ENCODE results near the gene IPMK. TPM values are rescaled to one million over a fixed set of nuclear protein-coding genes. Genes with fewer than 3 reads are reported as not detected.

Gene IPMK
- total and polyA plus RNA-seq, 2 donors (not counting 3 experiments of a cell fraction or from before 2014, with no cell fraction given), result 1.4 to 8.1 TPM

- Histone ChIP-seq H3K9me1 (replicated peaks; ENCODE audit: control insufficient read depth, extremely low read depth, insufficient read depth, low read length) (no peaks in the 10 kb centered on the region), H3K4me2 (ENCODE audit: insufficient read depth, low read length) (peak overlapping the region; percentile 88), H3K4me3 (replicated peaks in 1 of 3; ENCODE audit: insufficient read depth in 1 of 3, low read depth in 1 of 3, low read length in 3 of 3) (peak overlapping the region; percentile 47 to 82 (median 82)), H4K20me1 (replicated peaks; ENCODE audit: control insufficient read depth, extremely low read depth, insufficient read depth, low read length) (peaks cover 2% of the 10 kb centered on the region), H2AFZ (ENCODE audit: low read depth, low read length) (no peak overlapping the region), H3K79me2 (ENCODE audit: control insufficient read depth, insufficient read depth, low read length) (peaks cover 56% of the 10 kb centered on the region), H3K4me1 (ENCODE audit: control insufficient read depth, extremely low read depth, insufficient read depth, low read length) (peaks cover 37% of the 10 kb centered on the region), H3K9ac (replicated peaks; ENCODE audit: extremely low read depth, insufficient read depth, low read length) (peak overlapping the region; percentile 64), H3K36me3 (ENCODE audit: control insufficient read depth in 2 of 2, extremely low read depth in 1 of 2, insufficient read depth in 2 of 2, low read length in 2 of 2) (no peaks in the 10 kb centered on the region), H3K27ac (ENCODE audit: insufficient read depth, low read depth, low read length) (peak overlapping the region; percentile 58), H3K27me3 (ENCODE audit: control insufficient read depth in 2 of 2, insufficient read depth in 2 of 2, low read length in 2 of 2) (no peaks in the 10 kb centered on the region), H3K9me3 (replicated peaks; ENCODE audit: control insufficient read depth, insufficient read depth, low read length) (no peaks in the 10 kb centered on the region)
- ChIA-PET CTCF (interaction anchor here (0.8 to 1.1 kb wide), 4 partner anchors 14 to 89 kb away, joined by 3 to 13 read pairs (median 6); no protein-coding TSS in a partner anchor), POLR2A (no interaction called here)
- FAIRE-seq (peak; percentile 33), DNase-seq (ENCODE audit: low read depth, low spot score) (peak; percentile 56)
- BruUV-seq (replicated peaks), result no TSS peak
- intact Hi-C loops (cut with micrococcal nuclease) (no loop called here), dilution Hi-C loops (cut with MboI; ENCODE audit: extremely low pct_ligation_motif_present, low sequenced_read_pairs) (no loop called here)
- TF ChIP-seq EZH2 (IDR thresholded peaks at IDR 0.05; ENCODE audit: borderline replicate concordance, low read depth, low read length, severe bottlenecking) (no peak), JUN (IDR thresholded peaks at IDR 0.05; ENCODE audit: borderline replicate concordance, insufficient read depth, insufficient read length, low read depth) (no peak), POLR2A (IDR thresholded peaks at IDR 0.05; ENCODE audit: low read depth, low read length) (no peak), GATA2 (IDR thresholded peaks at IDR 0.05; ENCODE audit: insufficient read depth, insufficient read length, low read depth, low read length) (no peak), MYC (IDR thresholded peaks at IDR 0.05; ENCODE audit: low read depth, low read length) (no peak), POLR2AphosphoS5 (IDR thresholded peaks at IDR 0.05; ENCODE audit: insufficient read depth, low read depth, low read length) (no peak), CTCF (IDR thresholded peaks at IDR 0.05; ENCODE audit: extremely low read depth in 1 of 2, insufficient read depth in 1 of 2, low read depth in 1 of 2, low read length in 2 of 2) (no peak), FOS (IDR thresholded peaks at IDR 0.05; ENCODE audit: borderline replicate concordance, insufficient read depth, low read length) (no peak), MAX (IDR thresholded peaks at IDR 0.05; ENCODE audit: insufficient read depth, insufficient read length) (no peak)
Measured at GRCh38 chr10:58266003-58266825, 1.5 kb downstream of the IPMK start.

Measured in endothelial cell of umbilical vein (primary cell).